Heart left ventricle (tissue), 13 donors: ENCODE data around the gene PCAT6.

ENCODE experiments used
- POLR2A ChIP-seq, 2 donors: fragments of 450-650 bp; IDR thresholded peaks; one replicate each; pipeline ENCODE4 v1.6.1; 2017; ENCODE audit warnings: antibody characterized with exemption in 2 of 2, mild to moderate bottlenecking in 2 of 2, moderate library complexity in 2 of 2
- TF ChIP-seq, protein P1 (sequence below), 12 donors: fragments of 200-600 bp; sonication (generic) in 4 of 12; IDR thresholded peaks; one replicate each; pipeline versions ENCODE4 v1.5.0 to v1.8.0; 2018 to 2022; ENCODE audit warnings: antibody characterized with exemption in 12 of 12, mild to moderate bottlenecking in 5 of 12
- donor health status: ischemic (EF 13 %, LVEDD 7.1; RV severe dilation, severe dysfunction).
- donor health status: DM: no; HTN: yes; CAD: no.
- donor health status: DM: no; HTN: no; CAD: no.
- donor health status: ischemic (EF 25% LVEDD 6.9; RV normal size, moderate dysfunction).
- donor health status: ischemic (EF 25% LVEDD 5.7; RV mildly dilated, moderate dysfunction).
- donor health status: ischemic (EF 35%, LVEDD 5.7; RV mildly dilated, moderate dysfunction).
- donor health status: nonischemic (EF 11% LVEDD 7.7; RV severe dilation, severe dysfunction).
- donor health status: DM: yes; HTN: yes; CAD: no.
- donor health status: PGD.
- donor health status: ischemic (EF 29% LVEDD 5.4; RV normal size, mild dysfunction).
- donor health status: nonischemic (EF 23%, LVEDD 6.1; RV moderate dilation, normal function).

DNA sequence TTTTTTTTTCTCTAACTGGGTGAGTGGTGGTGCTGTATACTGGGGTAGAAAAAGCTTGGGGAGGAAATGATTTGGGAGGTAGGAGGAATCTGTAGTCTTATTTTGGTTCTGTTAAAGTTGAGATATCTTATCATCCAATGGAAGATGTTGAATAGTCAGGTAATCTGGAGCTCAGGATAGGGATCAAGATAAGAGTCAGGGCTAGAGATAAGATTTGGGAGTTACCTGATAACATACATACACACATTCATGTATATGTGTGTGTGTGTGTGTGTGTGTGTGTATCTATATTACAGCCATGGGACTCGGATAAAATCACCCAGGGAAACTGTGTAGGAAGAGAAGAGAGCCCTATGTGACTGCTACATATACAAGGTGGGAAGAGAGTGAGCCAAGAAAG, 8.1 kb downstream of the PCAT6 start:
- TF ChIP-seq, protein P1, sequence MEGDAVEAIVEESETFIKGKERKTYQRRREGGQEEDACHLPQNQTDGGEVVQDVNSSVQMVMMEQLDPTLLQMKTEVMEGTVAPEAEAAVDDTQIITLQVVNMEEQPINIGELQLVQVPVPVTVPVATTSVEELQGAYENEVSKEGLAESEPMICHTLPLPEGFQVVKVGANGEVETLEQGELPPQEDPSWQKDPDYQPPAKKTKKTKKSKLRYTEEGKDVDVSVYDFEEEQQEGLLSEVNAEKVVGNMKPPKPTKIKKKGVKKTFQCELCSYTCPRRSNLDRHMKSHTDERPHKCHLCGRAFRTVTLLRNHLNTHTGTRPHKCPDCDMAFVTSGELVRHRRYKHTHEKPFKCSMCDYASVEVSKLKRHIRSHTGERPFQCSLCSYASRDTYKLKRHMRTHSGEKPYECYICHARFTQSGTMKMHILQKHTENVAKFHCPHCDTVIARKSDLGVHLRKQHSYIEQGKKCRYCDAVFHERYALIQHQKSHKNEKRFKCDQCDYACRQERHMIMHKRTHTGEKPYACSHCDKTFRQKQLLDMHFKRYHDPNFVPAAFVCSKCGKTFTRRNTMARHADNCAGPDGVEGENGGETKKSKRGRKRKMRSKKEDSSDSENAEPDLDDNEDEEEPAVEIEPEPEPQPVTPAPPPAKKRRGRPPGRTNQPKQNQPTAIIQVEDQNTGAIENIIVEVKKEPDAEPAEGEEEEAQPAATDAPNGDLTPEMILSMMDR (IDR thresholded peaks at IDR 0.05), result no peak
- no peak for TF ChIP-seq POLR2A (IDR thresholded peaks at IDR 0.05)
